H1 (cell line): Measurements from ENCODE around the gene KCNS3. TPM values are rescaled to one million over a fixed set of nuclear protein-coding genes. Genes with fewer than 3 reads are reported as not detected.

ENCODE experiments used
- CTCF ChIA-PET: fragments of 300-600 bp; sonication (Branson Sonifier 250); formaldehyde crosslinking; loops from one replicate; lab custom pipeline; 2021; ENCODE audit not compliant: partially characterized antibody; lab: Charles Lee
- POLR2A ChIA-PET: fragments of 300-600 bp; sonication (Branson Sonifier 250); formaldehyde crosslinking; loops from one replicate; lab custom pipeline; 2021; ENCODE audit warnings: inconsistent platforms; ENCODE audit not compliant: partially characterized antibody; lab: Charles Lee
- DNase-seq, 2 experiments: peaks; one replicate each; pipeline versions ENCODE4 v3.0.0 to v3.0.0-alpha.2; 2010 to 2022; ENCODE audit warnings: low spot score in 2 of 2, low read depth in 1 of 2, mixed read lengths in 1 of 2
- FAIRE-seq: peaks from 2 replicates; lab custom pipeline; 2011; peaks lifted over from hg19 to GRCh38; lab: Jason Lieb, UNC
- H2AFZ ChIP-seq: 2 replicates; pipeline ENCODE4 v1.8.1; 2012; ENCODE audit warnings: low read length, inconsistent platforms
- H2AK5ac ChIP-seq: 2 replicates; pipeline ENCODE4 v1.6.1; 2013; ENCODE audit warnings: low read depth, low read length
- H2BK120ac ChIP-seq: replicated peaks from 2 replicates; pipeline ENCODE3; 2013; ENCODE audit warnings: low read depth, low read length, inconsistent platforms
- H2BK12ac ChIP-seq: 2 replicates; pipeline ENCODE4 v1.6.1; 2013; ENCODE audit warnings: low read depth, low read length
- H2BK15ac ChIP-seq: 2 replicates; pipeline ENCODE4 v1.6.1; 2013; ENCODE audit warnings: low read length
- H2BK20ac ChIP-seq: 2 replicates; pipeline ENCODE4 v1.6.1; 2013; ENCODE audit warnings: low read length
- H2BK5ac ChIP-seq: 2 replicates; pipeline ENCODE4 v1.6.1; 2013; ENCODE audit warnings: low read depth, low read length
- H3K14ac ChIP-seq: 2 replicates; pipeline ENCODE4 v1.6.1; 2013; ENCODE audit warnings: inconsistent platforms; ENCODE audit not compliant: insufficient read length
- H3K18ac ChIP-seq: 2 replicates; pipeline ENCODE4 v1.6.1; 2013; ENCODE audit warnings: low read length; ENCODE audit errors: extremely low read depth
- H3K23ac ChIP-seq: 2 replicates; pipeline ENCODE4 v1.6.1; 2013; ENCODE audit warnings: inconsistent platforms; ENCODE audit not compliant: insufficient read length
- H3K23me2 ChIP-seq: 2 replicates; pipeline ENCODE4 v1.6.1; 2013; ENCODE audit warnings: low read depth, low read length
- H3K27ac ChIP-seq: 2 replicates; pipeline ENCODE4 v1.6.1; 2011; ENCODE audit warnings: low read depth, low read length, inconsistent platforms
- H3K27me3 ChIP-seq, 4 experiments: replicated peaks in 1 of 4; 1 replicate in 1 of 4; 2 replicates in 3 of 4; pipeline versions ENCODE4 v1.6.1 to v1.8.1; 2011 to 2013; ENCODE audit warnings: low read length in 3 of 4, mild to moderate bottlenecking in 3 of 4, inconsistent platforms in 2 of 4, mixed read lengths in 2 of 4, moderate library complexity in 1 of 4; ENCODE audit not compliant: control insufficient read depth in 3 of 4, insufficient read depth in 3 of 4; ENCODE audit errors: extremely low read depth in 1 of 4
- H3K36me3 ChIP-seq, 4 experiments: 2 replicates each; pipeline versions ENCODE4 v1.6.1 to v1.8.1; 2011 to 2013; ENCODE audit warnings: mild to moderate bottlenecking in 4 of 4, low read length in 3 of 4, moderate library complexity in 2 of 4, control low read depth in 1 of 4, inconsistent platforms in 1 of 4; ENCODE audit not compliant: insufficient read depth in 4 of 4, control insufficient read depth in 2 of 4
- H3K4ac ChIP-seq: replicated peaks from 2 replicates; pipeline ENCODE3; 2013; ENCODE audit warnings: low read length, low read depth, mixed read lengths, inconsistent platforms; ENCODE audit not compliant: insufficient read length
- H3K4me1 ChIP-seq, 4 experiments: replicated peaks in 1 of 4; 1 replicate in 1 of 4; 2 replicates in 3 of 4; pipeline versions ENCODE4 v1.6.1 to v1.8.1; 2011 to 2013; ENCODE audit warnings: low read length in 3 of 4, inconsistent platforms in 2 of 4, mixed read lengths in 1 of 4; ENCODE audit not compliant: insufficient read depth in 4 of 4, control insufficient read depth in 3 of 4
- H3K4me2 ChIP-seq, 2 experiments: 2 replicates each; pipeline versions ENCODE4 v1.6.1 to v1.8.1; 2011 to 2013; ENCODE audit warnings: low read depth in 2 of 2, low read length in 2 of 2, control low read depth in 1 of 2, inconsistent platforms in 1 of 2, mild to moderate bottlenecking in 1 of 2; ENCODE audit not compliant: insufficient read depth in 1 of 2
- H3K4me3 ChIP-seq, 4 experiments: fragments of 200-600, 300-600 bp in 1 of 4; sonication (generic), shearing (Covaris generic), sonication (Bioruptor Twin) in 1 of 4; 2 replicates each; pipeline versions ENCODE4 v1.5.1 to v1.8.1; 2011 to 2016; ENCODE audit warnings: low read length in 4 of 4, low read depth in 3 of 4, control low read depth in 2 of 4, inconsistent platforms in 2 of 4, mild to moderate bottlenecking in 2 of 4, mixed read lengths in 1 of 4, moderate library complexity in 1 of 4; ENCODE audit not compliant: insufficient read depth in 2 of 4; ENCODE audit errors: extremely low read depth in 1 of 4
- H3K56ac ChIP-seq: replicated peaks from 2 replicates; pipeline ENCODE3; 2013; ENCODE audit warnings: low read depth, mild to moderate bottlenecking, mixed read lengths, low read length, inconsistent platforms; ENCODE audit not compliant: insufficient read length
- H3K79me1 ChIP-seq: 2 replicates; pipeline ENCODE4 v1.6.1; 2013; ENCODE audit warnings: low read depth, low read length, control low read depth
- H3K79me2 ChIP-seq, 2 experiments: 2 replicates each; pipeline versions ENCODE4 v1.6.1 to v1.8.1; 2012 to 2013; ENCODE audit warnings: low read length in 2 of 2, mild to moderate bottlenecking in 2 of 2, inconsistent platforms in 1 of 2; ENCODE audit not compliant: insufficient read depth in 2 of 2, control insufficient read depth in 1 of 2
- H3K9ac ChIP-seq, 4 experiments: replicated peaks in 1 of 4; 1 replicate in 1 of 4; 2 replicates in 3 of 4; pipeline versions ENCODE4 v1.6.1 to v1.8.1; 2011 to 2013; ENCODE audit warnings: low read depth in 3 of 4, low read length in 3 of 4, control low read depth in 2 of 4, mild to moderate bottlenecking in 2 of 4, moderate library complexity in 2 of 4, inconsistent platforms in 1 of 4; ENCODE audit errors: extremely low read depth in 1 of 4
- H3K9me3 ChIP-seq, 2 experiments: 2 replicates each; pipeline versions ENCODE4 v1.6.1 to v1.8.1; 2012 to 2013; ENCODE audit warnings: mild to moderate bottlenecking in 2 of 2, moderate library complexity in 2 of 2, control low read depth in 1 of 2, inconsistent platforms in 1 of 2, low read depth in 1 of 2, low read length in 1 of 2, mixed read lengths in 1 of 2; ENCODE audit not compliant: insufficient read depth in 2 of 2
- H4K20me1 ChIP-seq, 2 experiments: replicated peaks in 1 of 2; 2 replicates each; pipeline versions ENCODE3 to v1.8.1; 2011 to 2013; ENCODE audit warnings: inconsistent platforms in 2 of 2, low read length in 2 of 2, mild to moderate bottlenecking in 1 of 2; ENCODE audit not compliant: insufficient read depth in 2 of 2, control insufficient read depth in 1 of 2
- H4K5ac ChIP-seq: 2 replicates; pipeline ENCODE4 v1.6.1; 2013; ENCODE audit warnings: low read length, low read depth, mixed read lengths, inconsistent platforms; ENCODE audit not compliant: insufficient read length
- H4K8ac ChIP-seq: 2 replicates; pipeline ENCODE4 v1.8.0; 2013; ENCODE audit warnings: mild to moderate bottlenecking, moderate library complexity, low read length, inconsistent platforms; ENCODE audit not compliant: insufficient read depth; ENCODE audit errors: extremely low read depth
- H4K91ac ChIP-seq: replicated peaks from 2 replicates; pipeline ENCODE3; 2013; ENCODE audit warnings: low read length, mixed read lengths, inconsistent platforms; ENCODE audit not compliant: insufficient read length
- GABPA ChIP-seq: IDR thresholded peaks from 2 replicates; pipeline ENCODE4 v1.6.1; 2011; ENCODE audit warnings: mild to moderate bottlenecking, low read length, moderate library complexity, borderline replicate concordance; ENCODE audit not compliant: insufficient read depth
- SP1 ChIP-seq: IDR thresholded peaks from 2 replicates; pipeline ENCODE4 v1.6.1; 2011; ENCODE audit warnings: low read depth, low read length
- TEAD4 ChIP-seq: IDR thresholded peaks from 2 replicates; pipeline ENCODE4 v1.6.1; 2012; ENCODE audit warnings: low read depth, low read length, inconsistent platforms, mixed read lengths
- WGBS, 2 experiments: shearing (Covaris generic) in 1 of 2; methylation state at CpG; one replicate each; pipeline versions ENCODE4 v1.1.6 to v1.1.7; 2013 to 2015; ENCODE audit warnings: low lambda C conversion rate in 2 of 2, mixed read lengths in 2 of 2, inconsistent platforms in 1 of 2, low coverage in 1 of 2, missing lambda C conversion rate in 1 of 2; ENCODE audit not compliant: insufficient replicate concordance in 2 of 2, insufficient coverage in 1 of 2, insufficient read length in 1 of 2; ENCODE audit errors: extremely low coverage in 1 of 2, missing lambda C conversion rate in 1 of 2; 5-methylcytosine and 5-hydroxymethylcytosine counted together
- polyA plus RNA-seq, 7 experiments: library from polyadenylated mRNA; depleted of rRNA in 3 of 7; stranded (reverse) in 5 of 7; unstranded in 2 of 7; fragments of >200 nt in 5 of 7; fragments of 200-250 nt in 2 of 7; gene quantifications; 1 replicate in 5 of 7; 2 replicates in 1 of 7; 4 replicates in 1 of 7; pipeline versions ENCODE4 v1.2.1 to v1.2.3, GENCODE V29; 2011 to 2013; ENCODE audit warnings: missing spikeins in 2 of 7, mixed read lengths in 2 of 7
- total RNA-seq: library from RNA; stranded (reverse); fragmentation: NEBNext Ultra II Directional; extraction: Animal tissue kit (Norgen Biotek cat#: 25700); gene quantifications from 2 replicates; pipeline ENCODE4 v1.2.1, GENCODE V29; 2021

Gene KCNS3
- total and polyA plus RNA-seq, 2 of the 8 experiments (the other 6 are each of a cell fraction or from before 2014, with no cell fraction given): 22.7 to 23.0 TPM

- Histone ChIP-seq H3K27me3 (no peaks in the 10 kb centered on the region), H2BK5ac (no peak overlapping the region), H2BK20ac (no peak overlapping the region), H3K79me1 (no peaks in the 10 kb centered on the region; the same call in 1 of the 2 replicates), H3K9ac (no peak overlapping the region), H3K23me2 (no peaks in the 10 kb centered on the region), H2BK12ac (no peak overlapping the region), H3K79me2 (peaks cover 0 to 47% of the 10 kb centered on the region in 2 experiments; a peak in 2 of 4 replicates), H3K4me1 (peaks cover 2 to 11% (median 5%) of the 10 kb centered on the region in 4 experiments; a peak in 5 of 7 replicates), H3K56ac (no peak overlapping the region), H4K8ac (no peak overlapping the region), H3K18ac (no peak overlapping the region), H3K36me3 (no peaks in the 10 kb centered on the region), H3K14ac (no peak overlapping the region), H4K20me1 (no peaks in the 10 kb centered on the region), H4K5ac (no peak overlapping the region), H3K4me3 (no peak overlapping the region), H3K27ac (no peak overlapping the region), H3K9me3 (no peaks in the 10 kb centered on the region), H2AFZ (0 out of 2 replicates have a peak overlapping the region, but pooled peaks have one; percentile 25), H3K4me2 (peak overlapping the region; percentile 7 to 14; a peak in 1 of 4 replicates), H3K4ac (no peak overlapping the region), H4K91ac (no peak overlapping the region), H2AK5ac (no peak overlapping the region), H2BK15ac (no peak overlapping the region), H3K23ac (no peak overlapping the region), H2BK120ac (no peak overlapping the region)
- ChIA-PET POLR2A (no interaction called here), CTCF (interaction anchor here (5.1 to 6.3 kb wide), 2 partner anchors 36 to 66 kb away, joined by 76 read pairs; partner anchors contain the start of gene KCNS3)
- 83% methylated on average over 1 of the region's 1 CpG; no CpG with 5 or more reads in 1 of the 2 experiments for WGBS, 2 experiments
- no peak for DNase-seq
- no peak for FAIRE-seq
- no peak for TF ChIP-seq GABPA
- peak; percentile 39; the same call in 1 of the 2 replicates for TF ChIP-seq TEAD4
- no peak for TF ChIP-seq SP1
Observed at GRCh38 chr2:17915811-17916518, 37.5 kb downstream of the KCNS3 start.
